Vagina (tissue), 2 donors: Measurements from ENCODE around the gene VPS29.

Experiments
- POLR2A ChIP-seq, 2 donors: fragments of 450-650 bp; IDR thresholded peaks; one replicate each; pipeline ENCODE4 v1.6.1; 2017; ENCODE audit warnings: antibody characterized with exemption in 2 of 2, mild to moderate bottlenecking in 2 of 2, moderate library complexity in 2 of 2
- TF ChIP-seq, protein P1 (sequence below), 3 experiments: fragments of 450-650 bp in 2 of 3; fragments of 200-600 bp in 1 of 3; sonication (generic) in 1 of 3; IDR thresholded peaks; one replicate each; pipeline ENCODE4 v1.5.1; 2017 to 2019; ENCODE audit warnings: antibody characterized with exemption in 3 of 3, mild to moderate bottlenecking in 2 of 3, moderate library complexity in 2 of 3

DNA sequence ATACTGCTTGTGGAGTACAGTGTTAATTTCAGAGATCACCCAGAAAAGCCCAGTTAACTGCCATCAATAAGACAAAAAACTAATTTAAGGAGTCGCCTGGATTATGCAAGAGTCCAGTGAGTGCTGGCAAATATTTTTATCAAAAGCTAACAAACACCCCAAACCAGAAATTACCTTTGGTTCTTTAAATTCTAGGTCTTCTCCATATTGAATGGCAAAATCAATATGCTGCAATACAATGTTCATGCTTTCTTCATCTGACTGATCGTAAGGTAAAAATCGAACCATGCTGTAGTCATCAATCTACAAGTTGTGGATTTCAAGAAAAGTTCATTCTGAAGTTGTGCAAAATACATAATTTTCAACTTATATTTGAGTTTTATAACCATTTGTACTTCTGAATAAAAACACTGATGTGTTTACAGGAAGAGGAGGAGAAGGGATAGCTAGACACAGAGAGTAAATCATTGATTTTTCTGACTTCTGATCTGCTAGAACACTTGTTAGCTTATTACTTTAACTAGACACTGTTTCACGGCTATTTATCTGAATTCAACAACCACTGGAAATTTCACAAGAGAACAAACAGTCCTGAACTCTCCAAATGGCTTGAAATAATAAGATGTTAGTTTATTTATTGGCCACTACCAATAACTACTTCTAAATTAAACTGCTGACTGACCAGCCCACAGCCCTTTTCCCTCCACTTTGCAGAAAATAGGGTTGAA, 48.2 kb downstream of the VPS29 start:
- TF ChIP-seq, protein P1, sequence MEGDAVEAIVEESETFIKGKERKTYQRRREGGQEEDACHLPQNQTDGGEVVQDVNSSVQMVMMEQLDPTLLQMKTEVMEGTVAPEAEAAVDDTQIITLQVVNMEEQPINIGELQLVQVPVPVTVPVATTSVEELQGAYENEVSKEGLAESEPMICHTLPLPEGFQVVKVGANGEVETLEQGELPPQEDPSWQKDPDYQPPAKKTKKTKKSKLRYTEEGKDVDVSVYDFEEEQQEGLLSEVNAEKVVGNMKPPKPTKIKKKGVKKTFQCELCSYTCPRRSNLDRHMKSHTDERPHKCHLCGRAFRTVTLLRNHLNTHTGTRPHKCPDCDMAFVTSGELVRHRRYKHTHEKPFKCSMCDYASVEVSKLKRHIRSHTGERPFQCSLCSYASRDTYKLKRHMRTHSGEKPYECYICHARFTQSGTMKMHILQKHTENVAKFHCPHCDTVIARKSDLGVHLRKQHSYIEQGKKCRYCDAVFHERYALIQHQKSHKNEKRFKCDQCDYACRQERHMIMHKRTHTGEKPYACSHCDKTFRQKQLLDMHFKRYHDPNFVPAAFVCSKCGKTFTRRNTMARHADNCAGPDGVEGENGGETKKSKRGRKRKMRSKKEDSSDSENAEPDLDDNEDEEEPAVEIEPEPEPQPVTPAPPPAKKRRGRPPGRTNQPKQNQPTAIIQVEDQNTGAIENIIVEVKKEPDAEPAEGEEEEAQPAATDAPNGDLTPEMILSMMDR (IDR thresholded peaks at IDR 0.05) = no peak
- TF ChIP-seq POLR2A (IDR thresholded peaks at IDR 0.05) = no peak
